ENCODE data around the gene USP30. TPM values are rescaled to one million over a fixed set of nuclear protein-coding genes. Genes with fewer than 3 reads are reported as not detected.

USP30 gene
- total and polyA plus RNA-seq, 10 of the 15 experiments (the other 5 are each of a cell fraction or from before 2014, with no cell fraction given): 2.1 to 16.2 (median 6.4) TPM

GRCh38 chr12:109089683-109090082, 37.3 kb downstream of the USP30 start:
- 98% methylated on average over 7 of the region's 7 CpGs for WGBS (ENCODE audit: insufficient coverage, insufficient replicate concordance, low lambda C conversion rate, missing lambda C conversion rate)
- no peak overlapping the region for H2AFZ ChIP-seq (ENCODE audit: control insufficient read depth, low read depth, low read length)
- no TSS peak for BruUV-seq (replicated peaks)
- ChIA-PET POLR2A (no interaction called here), RAD21 (ENCODE audit: unreplicated experiment) (no interaction called here), SMC1A (ENCODE audit: uncharacterized antibody, unreplicated experiment) (interaction anchor here (0.6 kb wide), 1 partner anchor 42 kb away, joined by 3 read pairs; no protein-coding TSS in a partner anchor), CTCF (no interaction called here)
- H3K4me1 ChIP-seq (ENCODE audit: control insufficient read depth, insufficient read depth, low read length): peaks cover 7% of the 10 kb centered on the region
- H3K9me3 ChIP-seq (replicated peaks; ENCODE audit: control insufficient read depth, insufficient read depth, low read length): no peaks in the 10 kb centered on the region
- H4K20me1 ChIP-seq (ENCODE audit: control insufficient read depth, insufficient read depth): no peaks in the 10 kb centered on the region
- DNase-seq (ENCODE audit: low read depth, low spot score): no peak
- in situ Hi-C loops (cut with MboI) (loop anchor here (5.0 to 10.0 kb wide), 5 partner anchors 202 to 522 kb away; partner anchors contain the start of gene SELPLG), intact Hi-C loops (cut with micrococcal nuclease; ENCODE audit: unreplicated experiment) (loop anchor here (5.0 to 10.0 kb wide), 3 partner anchors 122 to 455 kb away; partner anchors contain the start of gene SELPLG)
- no peak overlapping the region for H3K4me2 ChIP-seq (ENCODE audit: control insufficient read depth, insufficient read depth)
- no peak for FAIRE-seq
- TF ChIP-seq CBX3 (IDR thresholded peaks at IDR 0.05; ENCODE audit: borderline replicate concordance, low read depth) (no peak), SREBF2 (IDR thresholded peaks at IDR 0.05; ENCODE audit: low read length) (no peak), NBN (IDR thresholded peaks at IDR 0.05) (no peak), MYC (IDR thresholded peaks at IDR 0.05; ENCODE audit: insufficient read depth, insufficient read length, insufficient replicate concordance, low read length, severe bottlenecking) (no peak), CTCF (IDR thresholded peaks at IDR 0.05 in 2 of 3, conservative IDR thresholded peaks at IDR 0.05 in 1 of 3; ENCODE audit: control insufficient read depth in 2 of 3, extremely low read depth in 1 of 3, insufficient read depth in 1 of 3, low read depth in 3 of 3, low read length in 3 of 3) (no peak), HCFC1 (IDR thresholded peaks at IDR 0.05; ENCODE audit: low read length) (no peak), ZNF207 (IDR thresholded peaks at IDR 0.05; ENCODE audit: borderline replicate concordance) (no peak), EED (IDR thresholded peaks at IDR 0.05; ENCODE audit: low read depth) (no peak), MXI1 (IDR thresholded peaks at IDR 0.05; ENCODE audit: low read depth, low read length) (no peak), DPF2 (IDR thresholded peaks at IDR 0.05) (no peak)
- TF ChIP-seq, protein P1, sequence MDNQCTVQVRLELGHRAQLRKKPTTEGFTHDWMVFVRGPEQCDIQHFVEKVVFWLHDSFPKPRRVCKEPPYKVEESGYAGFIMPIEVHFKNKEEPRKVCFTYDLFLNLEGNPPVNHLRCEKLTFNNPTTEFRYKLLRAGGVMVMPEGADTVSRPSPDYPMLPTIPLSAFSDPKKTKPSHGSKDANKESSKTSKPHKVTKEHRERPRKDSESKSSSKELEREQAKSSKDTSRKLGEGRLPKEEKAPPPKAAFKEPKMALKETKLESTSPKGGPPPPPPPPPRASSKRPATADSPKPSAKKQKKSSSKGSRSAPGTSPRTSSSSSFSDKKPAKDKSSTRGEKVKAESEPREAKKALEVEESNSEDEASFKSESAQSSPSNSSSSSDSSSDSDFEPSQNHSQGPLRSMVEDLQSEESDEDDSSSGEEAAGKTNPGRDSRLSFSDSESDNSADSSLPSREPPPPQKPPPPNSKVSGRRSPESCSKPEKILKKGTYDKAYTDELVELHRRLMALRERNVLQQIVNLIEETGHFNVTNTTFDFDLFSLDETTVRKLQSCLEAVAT (IDR thresholded peaks at IDR 0.05): no peak
- ATAC-seq: no peak
- no peak overlapping the region for H3K4me3 ChIP-seq
- H3K27ac ChIP-seq (ENCODE audit: control insufficient read depth, insufficient read depth): no peak overlapping the region
- peaks cover 23% of the 10 kb centered on the region for H3K79me2 ChIP-seq (ENCODE audit: control insufficient read depth, insufficient read depth, low read length)
- no peaks in the 10 kb centered on the region for H3K27me3 ChIP-seq (replicated peaks in 1 of 2; ENCODE audit: control insufficient read depth in 2 of 2, insufficient read depth in 2 of 2, low read length in 1 of 2)
- H3K36me3 ChIP-seq (ENCODE audit: control insufficient read depth in 2 of 2, insufficient read depth in 2 of 2, low read length in 1 of 2): peaks cover 6 to 7% of the 10 kb centered on the region in 2 experiments; a peak in 3 of 4 replicates
- no peak overlapping the region for H3K9ac ChIP-seq (ENCODE audit: control insufficient read depth, insufficient read depth, low read length)

Data from GM12878 (cell line).